Measurements from ENCODE around the gene ATL3. TPM values are rescaled to one million over a fixed set of nuclear protein-coding genes. Genes with fewer than 3 reads are reported as not detected.
"Not testable (repeated sequence)": the region's sequence is repeated elsewhere in the genome, so short reads cannot be mapped to it uniquely, and the experiment has no call there.

ATL3 gene
- total and polyA plus RNA-seq, 3 experiments from 2014 or later, result 21.5 to 42.1 (median 41.9) TPM

GRCh38 chr11:63608353-63609345 is 62.5 kb downstream of the ATL3 start:
- Histone ChIP-seq H3K9me3 (ENCODE audit: low read length) (no peaks in the 10 kb centered on the region), H3K27ac (ENCODE audit: low read depth, low read length) (no peak overlapping the region), H3K4me3 (ENCODE audit: low read length) (no peak overlapping the region), H3K36me3 (ENCODE audit: insufficient read depth, low read length) (no peaks in the 10 kb centered on the region), H3K27me3 (ENCODE audit: insufficient read depth, low read length, poor library complexity, severe bottlenecking) (no peaks in the 10 kb centered on the region), H3K4me1 (ENCODE audit: insufficient read depth, low read length) (no peaks in the 10 kb centered on the region)
- H3K9me3 Mint-ChIP-seq, result no peaks in the 10 kb centered on the region
- no peak for DNase-seq
- H3K27ac Mint-ChIP-seq, result peak overlapping the region in 4 of 8 donors; percentile 3 to 85 (median 70)
- no peaks in the 10 kb centered on the region for H3K27me3 Mint-ChIP-seq
- ChIA-PET CTCF (interaction anchor here (1.5 kb wide), 1 partner anchor 129 kb away, joined by 3 read pairs; no protein-coding TSS in a partner anchor), POLR2A (interaction anchor here (0.6 kb wide), 1 partner anchor 727 kb away, joined by 3 read pairs; no protein-coding TSS in a partner anchor)
- H3K4me1 Mint-ChIP-seq, result peaks cover 29 to 50% (median 45%) of the 10 kb centered on the region in 3 donors
- H3K36me3 Mint-ChIP-seq, result peaks cover 0 to 2% (median 2%) of the 10 kb centered on the region in 3 donors
- peak overlapping the region in 1 of 7 donors; percentile 24 for H3K4me3 Mint-ChIP-seq

DNA sequence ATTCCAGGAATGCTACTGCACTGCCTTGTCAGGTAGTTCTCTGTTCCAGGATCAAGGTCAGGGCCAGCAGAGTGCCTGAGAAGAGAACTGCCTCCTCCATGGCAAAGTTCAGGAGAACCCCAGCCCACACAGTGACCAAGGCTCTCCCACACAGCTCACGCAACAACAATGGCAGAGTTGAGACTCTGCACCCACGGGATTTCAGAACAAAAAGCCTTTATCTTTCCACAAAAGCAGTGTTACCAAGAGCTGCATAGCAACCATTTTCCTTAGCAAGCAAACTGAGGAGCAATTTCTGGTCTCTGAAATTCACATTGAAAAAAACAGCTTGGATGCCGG is 68.0 kb downstream of the ATL3 start:
- CTCF ChIA-PET, result no interaction called here
- Histone ChIP-seq H3K36me3 (ENCODE audit: insufficient read depth, low read length) (no peaks in the 10 kb centered on the region), H3K27me3 (ENCODE audit: insufficient read depth, low read length, poor library complexity, severe bottlenecking) (no peaks in the 10 kb centered on the region), H3K9me3 (ENCODE audit: low read length) (no peaks in the 10 kb centered on the region), H3K27ac (ENCODE audit: low read depth, low read length) (no peak overlapping the region), H3K4me1 (ENCODE audit: insufficient read depth, low read length) (no peaks in the 10 kb centered on the region), H3K4me3 (ENCODE audit: low read length) (no peak overlapping the region)
- Mint-ChIP-seq H3K4me1 (peaks cover 12 to 15% (median 14%) of the 10 kb centered on the region in 3 donors), H3K36me3 (peaks cover 0 to 2% (median 1%) of the 10 kb centered on the region in 3 donors), H3K27ac (peak overlapping the region in 1 of 8 donors; percentile 69), H3K27me3 (no peaks in the 10 kb centered on the region), H3K9me3 (no peaks in the 10 kb centered on the region), H3K4me3 (no peak overlapping the region)
- POLR2A ChIA-PET, result no interaction called here
- DNase-seq, result no peak

DNA sequence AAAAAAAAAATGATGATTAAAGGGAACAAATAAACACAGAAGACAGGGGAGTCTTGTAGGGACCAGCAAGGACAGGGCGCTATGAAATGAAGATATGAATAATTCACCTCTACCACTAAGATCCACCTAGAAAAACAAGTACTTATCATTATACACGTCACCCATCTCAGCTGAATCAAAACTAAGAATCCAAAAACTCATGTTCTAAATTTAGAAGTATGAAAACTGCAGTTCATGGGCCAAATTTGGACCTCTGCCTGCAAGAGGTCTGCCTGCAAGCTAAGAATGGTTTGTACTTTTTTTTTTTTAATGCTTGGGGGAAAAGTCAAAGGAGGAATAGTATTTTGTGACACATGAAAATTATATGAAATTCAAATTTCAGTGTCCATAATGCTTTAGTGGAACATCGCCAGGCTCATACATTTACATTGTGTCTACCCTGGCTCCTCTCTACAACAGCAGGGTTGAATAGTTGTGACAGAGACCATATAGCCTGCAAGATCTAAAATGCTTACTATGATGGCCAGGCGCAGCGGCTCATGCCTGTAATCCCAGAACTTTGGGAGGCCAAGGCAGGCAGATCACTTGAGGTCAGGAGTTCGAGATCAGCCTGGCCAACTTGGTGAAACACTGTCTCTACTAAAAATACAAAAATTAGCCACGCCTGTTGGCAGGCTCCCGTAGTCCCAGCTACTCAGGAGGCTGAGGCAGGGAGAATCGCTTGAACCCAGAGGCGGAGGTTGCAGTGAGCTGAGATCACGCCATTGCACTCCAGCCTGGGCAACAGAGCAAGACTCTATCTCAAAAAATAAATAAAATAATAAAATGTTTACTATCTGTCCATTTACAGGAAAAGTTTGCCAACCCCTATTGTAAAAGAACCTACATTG is 68.6 kb downstream of the ATL3 start:
- CTCF ChIA-PET, result not testable (repeated sequence)

DNA sequence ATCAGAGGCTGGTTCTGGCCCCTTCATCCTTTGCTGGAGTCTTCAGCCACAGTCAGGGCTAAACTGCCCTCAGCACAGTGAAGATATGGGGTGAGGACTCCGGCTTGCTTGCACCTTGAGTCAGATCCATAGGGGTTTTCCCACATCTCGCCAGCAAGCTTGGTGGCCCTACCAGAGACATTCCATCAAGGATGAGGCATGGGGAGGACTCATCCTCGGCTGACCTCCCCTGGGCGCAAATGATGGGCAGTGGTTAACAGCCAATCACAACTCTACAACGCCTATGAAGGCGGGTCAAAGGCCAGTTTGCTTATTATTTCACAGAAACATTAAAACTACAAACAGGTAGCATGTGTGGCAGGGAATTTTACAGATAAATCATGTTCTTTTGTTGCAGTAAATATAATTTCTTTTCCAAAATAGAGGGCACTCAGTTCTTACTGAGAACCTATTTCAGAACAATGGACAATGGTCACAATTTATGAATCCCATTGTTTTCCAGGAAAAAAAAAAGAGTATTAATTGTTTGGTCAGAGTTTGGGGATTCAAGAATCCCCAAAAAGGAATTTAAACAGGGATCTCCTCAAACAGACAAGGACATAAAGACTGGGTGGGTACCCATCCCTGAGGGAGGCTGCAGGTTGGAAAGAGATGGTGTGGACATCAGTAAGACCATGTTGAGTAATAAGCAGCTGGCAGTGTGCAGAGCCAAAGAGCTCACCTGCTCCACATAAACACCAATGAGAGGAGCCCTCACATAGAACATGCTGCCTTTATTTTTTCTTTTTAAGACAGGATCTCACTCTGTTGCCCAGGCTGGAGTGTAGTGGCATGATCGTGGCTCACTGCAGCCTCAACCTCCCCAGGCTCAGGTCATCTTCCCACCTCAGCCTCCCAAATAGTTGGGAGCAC is 71.7 kb downstream of the ATL3 start:
- Histone ChIP-seq H3K9me3 (ENCODE audit: low read length) (no peaks in the 10 kb centered on the region), H3K4me3 (ENCODE audit: low read length) (no peak overlapping the region), H3K36me3 (ENCODE audit: insufficient read depth, low read length) (no peaks in the 10 kb centered on the region), H3K27me3 (ENCODE audit: insufficient read depth, low read length, poor library complexity, severe bottlenecking) (no peaks in the 10 kb centered on the region), H3K27ac (ENCODE audit: low read depth, low read length) (no peak overlapping the region), H3K4me1 (ENCODE audit: insufficient read depth, low read length) (no peaks in the 10 kb centered on the region)
- no peak overlapping the region for H3K4me3 Mint-ChIP-seq
- peaks cover 9 to 11% (median 9%) of the 10 kb centered on the region in 3 donors for H3K4me1 Mint-ChIP-seq
- peak overlapping the region in 3 of 8 donors; percentile 37 to 54 (median 43) for H3K27ac Mint-ChIP-seq
- POLR2A ChIA-PET, result no interaction called here
- DNase-seq, result no peak
- H3K9me3 Mint-ChIP-seq, result no peaks in the 10 kb centered on the region
- CTCF ChIA-PET, result no interaction called here
- peaks cover 5 to 22% (median 6%) of the 10 kb centered on the region in 3 donors for H3K36me3 Mint-ChIP-seq
- H3K27me3 Mint-ChIP-seq, result no peaks in the 10 kb centered on the region

More for the DNA sequence above, 68.6 kb downstream of the ATL3 start:
- H3K27ac Mint-ChIP-seq; H3K36me3 ChIP-seq (ENCODE audit: insufficient read depth, low read length); H3K9me3 Mint-ChIP-seq; H3K27me3 Mint-ChIP-seq; H3K36me3 Mint-ChIP-seq; H3K27me3 ChIP-seq (ENCODE audit: insufficient read depth, low read length, poor library complexity, severe bottlenecking); H3K9me3 ChIP-seq (ENCODE audit: low read length); H3K27ac ChIP-seq (ENCODE audit: low read depth, low read length); POLR2A ChIA-PET; H3K4me1 ChIP-seq (ENCODE audit: insufficient read depth, low read length); H3K4me3 ChIP-seq (ENCODE audit: low read length); H3K4me3 Mint-ChIP-seq; DNase-seq: not testable (repeated sequence)
- H3K4me1 Mint-ChIP-seq, result peaks cover 11 to 15% (median 14%) of the 10 kb centered on the region in 3 donors

- CTCF ChIA-PET, result no interaction called here
- Mint-ChIP-seq H3K4me1 (peaks cover 9 to 11% (median 9%) of the 10 kb centered on the region in 3 donors), H3K27me3 (no peaks in the 10 kb centered on the region)
These were observed 72.6 kb downstream of the ATL3 start for GRCh38 chr11:63598556-63598955.

GRCh38 chr11:63595296-63595695 is 75.9 kb downstream of the ATL3 start:
- CTCF ChIA-PET, result no interaction called here
- Mint-ChIP-seq H3K9me3 (no peaks in the 10 kb centered on the region), H3K27ac (peak overlapping the region in 3 of 8 donors; percentile 17 to 60 (median 23)), H3K36me3 (peaks cover 15 to 48% (median 22%) of the 10 kb centered on the region in 3 donors), H3K4me1 (peaks cover 4 to 11% (median 9%) of the 10 kb centered on the region in 3 donors), H3K27me3 (peaks cover 0 to 1% of the 10 kb centered on the region in 2 donors), H3K4me3 (no peak overlapping the region)
- no peak for DNase-seq
- Histone ChIP-seq H3K27ac (ENCODE audit: low read depth, low read length) (no peak overlapping the region), H3K36me3 (ENCODE audit: insufficient read depth, low read length) (no peaks in the 10 kb centered on the region), H3K9me3 (ENCODE audit: low read length) (no peaks in the 10 kb centered on the region), H3K27me3 (ENCODE audit: insufficient read depth, low read length, poor library complexity, severe bottlenecking) (no peaks in the 10 kb centered on the region), H3K4me1 (ENCODE audit: insufficient read depth, low read length) (no peaks in the 10 kb centered on the region), H3K4me3 (ENCODE audit: low read length) (no peak overlapping the region)
- POLR2A ChIA-PET, result no interaction called here

More at GRCh38 chr11:63598556-63598955, 72.6 kb downstream of the ATL3 start:
- Histone ChIP-seq H3K9me3 (ENCODE audit: low read length) (no peaks in the 10 kb centered on the region), H3K27ac (ENCODE audit: low read depth, low read length) (no peak overlapping the region), H3K4me3 (ENCODE audit: low read length) (no peak overlapping the region), H3K36me3 (ENCODE audit: insufficient read depth, low read length) (no peaks in the 10 kb centered on the region), H3K27me3 (ENCODE audit: insufficient read depth, low read length, poor library complexity, severe bottlenecking) (no peaks in the 10 kb centered on the region), H3K4me1 (ENCODE audit: insufficient read depth, low read length) (no peaks in the 10 kb centered on the region)
- POLR2A ChIA-PET, result no interaction called here
- Mint-ChIP-seq H3K27ac (peak overlapping the region in 1 of 8 donors; percentile 52), H3K36me3 (peaks cover 5 to 29% (median 11%) of the 10 kb centered on the region in 3 donors), H3K9me3 (no peaks in the 10 kb centered on the region), H3K4me3 (peak overlapping the region in 1 of 7 donors; percentile 41)
- DNase-seq, result no peak

GRCh38 chr11:63592975-63593395 is 78.2 kb downstream of the ATL3 start:
- Histone ChIP-seq H3K9me3 (ENCODE audit: low read length) (no peaks in the 10 kb centered on the region), H3K4me3 (ENCODE audit: low read length) (no peak overlapping the region), H3K4me1 (ENCODE audit: insufficient read depth, low read length) (no peaks in the 10 kb centered on the region), H3K27ac (ENCODE audit: low read depth, low read length) (no peak overlapping the region), H3K27me3 (ENCODE audit: insufficient read depth, low read length, poor library complexity, severe bottlenecking) (no peaks in the 10 kb centered on the region), H3K36me3 (ENCODE audit: insufficient read depth, low read length) (no peaks in the 10 kb centered on the region)
- peaks cover 0 to 1% of the 10 kb centered on the region in 2 donors for H3K27me3 Mint-ChIP-seq
- H3K27ac Mint-ChIP-seq, result peak overlapping the region in 3 of 8 donors; percentile 15 to 29 (median 17)
- peaks cover 23 to 64% (median 35%) of the 10 kb centered on the region in 3 donors for H3K36me3 Mint-ChIP-seq
- H3K4me1 Mint-ChIP-seq, result peaks cover 0 to 6% (median 2%) of the 10 kb centered on the region in 3 donors
- POLR2A ChIA-PET, result no interaction called here
- DNase-seq, result no peak
- H3K4me3 Mint-ChIP-seq, result no peak overlapping the region
- CTCF ChIA-PET, result interaction anchor here (1.8 kb wide), 1 partner anchor 43 kb away, joined by 4 read pairs; no protein-coding TSS in a partner anchor
- H3K9me3 Mint-ChIP-seq, result no peaks in the 10 kb centered on the region

All from CD8-positive, alpha-beta memory T cell (primary cell).